Transverse colon (tissue), 4 donors: Measurements from ENCODE around the gene CALB2. TPM values are rescaled to one million over a fixed set of nuclear protein-coding genes. Genes with fewer than 3 reads are reported as not detected.

ENCODE experiments used
- DNase-seq: peaks from one replicate; pipeline ENCODE4 v3.0.0-alpha.2; 2019
- H3K27ac ChIP-seq, 4 donors: fragments of 200-600 bp; sonication (generic); 2 replicates each; pipeline ENCODE4 v1.5.1; 2016 to 2018; ENCODE audit warnings: inconsistent platforms in 4 of 4
- H3K27me3 ChIP-seq: fragments of 200-600 bp; sonication (generic); 2 replicates; pipeline ENCODE4 v1.5.1; 2017; ENCODE audit warnings: inconsistent platforms
- H3K36me3 ChIP-seq, 4 donors: fragments of 200-600 bp; sonication (generic); 2 replicates each; pipeline ENCODE4 v1.5.1; 2017 to 2019; ENCODE audit warnings: inconsistent platforms in 4 of 4
- H3K4me1 ChIP-seq, 4 donors: fragments of 200-600 bp; sonication (generic); 2 replicates each; pipeline ENCODE4 v1.5.1; 2017 to 2020; ENCODE audit warnings: inconsistent platforms in 4 of 4
- H3K4me3 ChIP-seq, 4 donors: fragments of 200-600 bp; sonication (generic); 1 replicate in 1 of 4; 2 replicates in 3 of 4; pipeline versions ENCODE4 v1.5.1 to v1.6.1; 2017 to 2019; ENCODE audit warnings: inconsistent platforms in 4 of 4
- H3K9me3 ChIP-seq, 2 donors: fragments of 200-600 bp; sonication (generic); 2 replicates each; pipeline ENCODE4 v1.5.1; 2017 to 2019; ENCODE audit warnings: inconsistent platforms in 2 of 2
- CTCF ChIP-seq, 5 experiments: fragments of 200-600 bp in 3 of 5; fragments of 450-650 bp in 2 of 5; sonication (generic) in 3 of 5; IDR thresholded peaks; 1 replicate in 2 of 5; 2 replicates in 3 of 5; pipeline ENCODE4 v1.5.1; 2016 to 2017; ENCODE audit warnings: antibody characterized with exemption in 5 of 5, inconsistent platforms in 3 of 5, mild to moderate bottlenecking in 2 of 5, moderate library complexity in 1 of 5
- EP300 ChIP-seq: sonication (generic); formaldehyde crosslinking; IDR thresholded peaks from one replicate; pipeline ENCODE4 v1.6.1; 2017; ENCODE audit warnings: antibody characterized with exemption, low read depth
- POLR2A ChIP-seq: fragments of 450-650 bp; IDR thresholded peaks from one replicate; pipeline ENCODE4 v1.6.1; 2016; ENCODE audit warnings: antibody characterized with exemption, mild to moderate bottlenecking, moderate library complexity
- POLR2AphosphoS5 ChIP-seq, 3 donors: sonication (generic); formaldehyde crosslinking; IDR thresholded peaks; one replicate each; pipeline ENCODE4 v1.6.1; 2016; ENCODE audit warnings: antibody characterized with exemption in 3 of 3
- WGBS, 2 donors: methylation state at CpG; one replicate each; pipeline ENCODE4 v1.1.5; 2018; ENCODE audit warnings: low coverage in 1 of 2; 5-methylcytosine and 5-hydroxymethylcytosine counted together
- in situ Hi-C, 4 donors: fragments of 200-750 bp; cut with MboI; loops; one replicate each; pipeline versions ENCODE4 v1.15.0 to v1.15.1; 2017; ENCODE audit warnings: low sequenced_read_pairs in 3 of 4, low pct_ligation_motif_present in 1 of 4, low pct_unique_long_range_greater_than_20kb in 1 of 4
- intact Hi-C: fragments of 100-400 bp; cut with DNase I; formaldehyde crosslinking; loops from one replicate; pipeline ENCODE4 v1.15.1; 2023; ENCODE audit warnings: low total_unique reads
- total RNA-seq, 4 donors: library from RNA; depleted of rRNA; stranded (reverse); fragments of >200 nt; gene quantifications; one replicate each; pipeline ENCODE4 v1.1.0, GENCODE V29; 2016

The CALB2 gene
- total RNA-seq, 4 donors from 2014 or later: 2.0 to 4.0 (median 4.0) TPM; not detected in 1

DNA sequence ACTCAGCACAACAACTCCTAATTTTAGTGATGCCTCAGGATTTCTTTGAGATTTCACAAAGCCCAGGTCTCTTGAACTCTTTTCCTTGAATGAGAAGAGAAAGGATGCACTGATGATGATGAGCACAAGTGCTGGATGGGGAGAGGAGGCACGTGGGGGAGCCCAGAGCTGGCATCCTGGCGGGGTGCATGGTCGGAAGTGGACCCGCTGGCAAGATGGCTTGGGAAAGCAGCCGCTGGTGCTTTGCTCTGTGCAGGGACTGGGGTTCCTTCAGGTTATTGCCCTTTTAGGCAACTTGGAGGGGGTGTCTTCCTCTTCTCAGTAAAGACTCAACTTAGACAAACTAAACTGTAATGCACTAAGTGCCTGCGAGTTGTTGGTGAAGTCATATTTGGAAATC lies 22.3 kb downstream of the CALB2 start:
- WGBS, 2 donors: 53 to 90% methylated on average over 2 to 6 of the region's 6 CpGs
- Histone ChIP-seq H3K4me1 (no peaks in the 10 kb centered on the region), H3K4me3 (no peak overlapping the region), H3K36me3 (no peaks in the 10 kb centered on the region), H3K9me3 (no peaks in the 10 kb centered on the region), H3K27ac (no peak overlapping the region), H3K27me3 (no peaks in the 10 kb centered on the region)
- intact Hi-C loops: no loop called here
- in situ Hi-C loops: no loop called here
- DNase-seq: no peak
- TF ChIP-seq POLR2A (no peak), CTCF (IDR thresholded peaks at IDR 0.05) (no peak), EP300 (no peak), POLR2AphosphoS5 (IDR thresholded peaks at IDR 0.05) (no peak)

DNA sequence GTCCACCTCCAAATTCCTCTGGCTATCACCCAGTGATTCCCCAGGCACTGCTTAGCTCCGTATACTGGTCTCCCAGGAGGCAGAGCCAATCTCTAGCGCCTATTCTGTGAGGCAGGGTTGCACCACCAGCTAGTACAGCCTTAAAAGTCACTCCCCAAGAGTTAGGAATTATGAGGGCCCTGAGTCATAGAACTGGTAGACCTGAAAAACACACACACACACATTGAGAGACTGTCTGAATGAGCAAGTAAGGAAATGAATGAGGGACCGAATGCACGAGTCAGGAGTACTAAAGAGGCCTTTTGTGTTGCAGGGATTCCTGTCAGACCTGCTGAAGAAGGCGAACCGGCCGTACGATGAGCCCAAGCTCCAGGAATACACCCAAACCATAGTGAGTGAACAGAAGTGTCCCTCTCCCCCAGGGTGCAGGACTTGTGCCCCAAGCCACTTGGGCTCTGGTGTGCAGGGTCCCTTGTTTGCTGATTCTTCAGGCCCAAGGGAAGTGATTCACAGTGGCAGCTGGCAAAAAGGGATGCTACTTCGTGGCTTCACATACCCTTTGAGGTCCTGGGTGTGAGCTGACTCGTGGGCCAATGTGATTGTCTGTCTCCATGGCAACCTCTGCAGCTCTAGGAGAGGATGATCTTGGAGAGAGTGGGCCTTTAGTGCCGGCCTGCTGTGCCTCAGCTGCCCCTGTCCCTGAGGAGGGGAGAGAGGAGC lies 24.7 kb downstream of the CALB2 start:
- no peaks in the 10 kb centered on the region for H3K9me3 ChIP-seq
- intact Hi-C loops (no loop called here), in situ Hi-C loops (no loop called here)
- H3K4me1 ChIP-seq: no peaks in the 10 kb centered on the region
- no peak overlapping the region for H3K27ac ChIP-seq
- no peak overlapping the region for H3K4me3 ChIP-seq
- no peak for TF ChIP-seq CTCF (IDR thresholded peaks at IDR 0.05)
- no peak for TF ChIP-seq POLR2A
- H3K27me3 ChIP-seq: peaks cover 3% of the 10 kb centered on the region
- H3K36me3 ChIP-seq: no peaks in the 10 kb centered on the region
- no peak for DNase-seq
- WGBS, 2 donors: 65 to 90% methylated on average over 5 to 11 of the region's 11 CpGs

DNA sequence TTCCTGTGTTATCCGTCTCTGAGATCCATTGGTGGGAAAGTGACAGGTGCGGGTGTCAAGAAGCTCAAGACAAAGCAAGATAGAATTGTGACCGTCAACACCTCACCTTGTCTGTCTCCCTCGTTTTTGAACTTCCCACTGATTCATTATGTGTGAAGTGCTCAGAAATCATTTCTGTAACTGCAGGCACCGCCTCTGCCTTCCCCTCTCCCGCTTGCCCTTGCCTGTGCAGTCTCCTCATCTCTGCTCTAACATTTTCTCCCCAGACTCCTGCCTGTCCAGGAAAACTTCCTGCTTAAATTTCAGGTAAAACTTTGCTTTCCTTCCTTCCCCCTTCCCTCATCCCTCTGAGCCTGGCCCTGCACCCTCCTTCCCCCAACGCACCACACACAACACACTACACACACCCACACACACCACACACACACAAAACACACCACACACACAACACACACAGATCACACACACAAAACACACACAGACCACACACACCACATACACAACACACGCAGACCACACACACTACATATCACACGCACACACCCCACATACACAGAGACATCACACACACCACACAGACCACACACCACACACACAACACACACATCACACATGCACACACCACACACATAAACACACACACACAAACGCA lies 25.7 kb downstream of the CALB2 start:
- intact Hi-C loops: no loop called here
- no peaks in the 10 kb centered on the region for H3K4me1 ChIP-seq
- WGBS, 2 donors: 50 to 63% methylated on average over 5 to 10 of the region's 10 CpGs
- no peak for TF ChIP-seq CTCF (IDR thresholded peaks at IDR 0.05)
- TF ChIP-seq POLR2A: no peak
- no peak for TF ChIP-seq POLR2AphosphoS5 (IDR thresholded peaks at IDR 0.05)
- TF ChIP-seq EP300: no peak
- peaks cover 3% of the 10 kb centered on the region for H3K27me3 ChIP-seq
- in situ Hi-C loops: no loop called here
- no peak for DNase-seq
- H3K4me3 ChIP-seq: no peak overlapping the region
- no peaks in the 10 kb centered on the region for H3K36me3 ChIP-seq
- H3K27ac ChIP-seq: no peak overlapping the region
- no peaks in the 10 kb centered on the region for H3K9me3 ChIP-seq

- no peak for DNase-seq
- intact Hi-C loops: no loop called here
- in situ Hi-C loops: no loop called here
- no peaks in the 10 kb centered on the region for H3K4me1 ChIP-seq
- H3K9me3 ChIP-seq: no peaks in the 10 kb centered on the region
- TF ChIP-seq POLR2A (no peak), CTCF (IDR thresholded peaks at IDR 0.05) (no peak), EP300 (no peak), POLR2AphosphoS5 (IDR thresholded peaks at IDR 0.05) (no peak)
- H3K27ac ChIP-seq: no peak overlapping the region
- whole genome bisulfite sequencing, 2 donors: 31% methylated on average over 9 of the region's 9 CpGs; no CpG with 5 or more reads in 1 of the 2 donors
- no peak overlapping the region for H3K4me3 ChIP-seq
- H3K36me3 ChIP-seq: no peaks in the 10 kb centered on the region
- peaks cover 3% of the 10 kb centered on the region for H3K27me3 ChIP-seq
Measured at GRCh38 chr16:71387045-71387871, 28.7 kb downstream of the CALB2 start.
